IMR-90 (cell line): ENCODE data around the gene GLYATL1. TPM values are rescaled to one million over a fixed set of nuclear protein-coding genes. Genes with fewer than 3 reads are reported as not detected.

ENCODE experiments used
- ATAC-seq: fragments of 200-7000 bp; cut with Tn5 transposase; 2 replicates; pipeline ENCODE4 v1.9.1; 2020; ENCODE audit warnings: low read depth, mild to moderate bottlenecking, moderate library complexity
- BruUV-seq: library from RNA; stranded (reverse); fragments of 400-500 nt; replicated peaks from 2 replicates; lab custom pipeline; 2021; lab: Mats Ljungman, UMichigan
- CTCF ChIA-PET: fragments of 300-600 bp; formaldehyde crosslinking; extraction: SDS; loops from one replicate; lab custom pipeline; 2021; ENCODE audit warnings: antibody characterized with exemption; lab: Yijun Ruan, JAX
- POLR2A ChIA-PET: fragments of 300-600 bp; sonication (Branson Sonifier 250); formaldehyde crosslinking; loops from one replicate; lab custom pipeline; 2022; ENCODE audit warnings: antibody characterized with exemption; ENCODE audit not compliant: unreplicated experiment; lab: Charles Lee
- DNase-seq: peaks from one replicate; pipeline ENCODE4 v3.0.0; 2013
- H2AFZ ChIP-seq: replicated peaks from 2 replicates; pipeline ENCODE3; 2013; ENCODE audit warnings: low read length, mild to moderate bottlenecking; ENCODE audit not compliant: poor library complexity
- H2AK5ac ChIP-seq: 2 replicates; pipeline ENCODE4 v1.6.1; 2013; ENCODE audit warnings: low read depth, low read length, inconsistent platforms
- H2AK9ac ChIP-seq: replicated peaks from 2 replicates; pipeline ENCODE3; 2013; ENCODE audit warnings: mild to moderate bottlenecking, low read depth, low read length, moderate library complexity; ENCODE audit not compliant: poor library complexity
- H2BK120ac ChIP-seq: 2 replicates; pipeline ENCODE4 v1.6.1; 2013; ENCODE audit warnings: low read depth, low read length, inconsistent platforms
- H2BK15ac ChIP-seq: 3 replicates; pipeline ENCODE4 v1.6.1; 2013; ENCODE audit warnings: low read depth, low read length, inconsistent platforms
- H2BK20ac ChIP-seq: 2 replicates; pipeline ENCODE4 v1.6.1; 2013; ENCODE audit warnings: low read depth, mild to moderate bottlenecking, inconsistent platforms, low read length, moderate library complexity
- H2BK5ac ChIP-seq: 2 replicates; pipeline ENCODE4 v1.6.1; 2013; ENCODE audit warnings: mild to moderate bottlenecking, low read depth, low read length, inconsistent platforms; ENCODE audit not compliant: poor library complexity, severe bottlenecking
- H3K14ac ChIP-seq: replicated peaks from 2 replicates; pipeline ENCODE4 v1.6.1; 2013; ENCODE audit warnings: low read depth, low read length, inconsistent platforms
- H3K18ac ChIP-seq: 2 replicates; pipeline ENCODE4 v1.6.1; 2013; ENCODE audit warnings: low read depth, low read length, control low read depth
- H3K23ac ChIP-seq: 2 replicates; pipeline ENCODE4 v1.6.1; 2013; ENCODE audit warnings: low read depth, low read length, inconsistent platforms
- H3K27ac ChIP-seq: 2 replicates; pipeline ENCODE4 v1.5.1; 2013; ENCODE audit warnings: mild to moderate bottlenecking, control low read depth, low read length; ENCODE audit not compliant: insufficient read depth
- H3K27me3 ChIP-seq: 2 replicates; pipeline ENCODE4 v1.6.1; 2013; ENCODE audit warnings: low read length; ENCODE audit not compliant: control insufficient read depth, insufficient read depth
- H3K36me3 ChIP-seq: 2 replicates; pipeline ENCODE4 v1.6.1; 2013; ENCODE audit warnings: low read length, mixed read lengths; ENCODE audit not compliant: control insufficient read depth, insufficient read depth
- H3K4ac ChIP-seq: 2 replicates; pipeline ENCODE4 v1.6.1; 2013; ENCODE audit warnings: low read depth, low read length, inconsistent platforms
- H3K4me1 ChIP-seq: 2 replicates; pipeline ENCODE4 v1.6.1; 2013; ENCODE audit warnings: low read length, mixed read lengths; ENCODE audit not compliant: control insufficient read depth, insufficient read depth
- H3K4me2 ChIP-seq: 2 replicates; pipeline ENCODE4 v1.6.1; 2013; ENCODE audit warnings: low read depth, mild to moderate bottlenecking, control low read depth, low read length, moderate library complexity
- H3K4me3 ChIP-seq: 2 replicates; pipeline ENCODE4 v1.5.1; 2013; ENCODE audit warnings: low read depth, mild to moderate bottlenecking, control low read depth, low read length, moderate library complexity; ENCODE audit not compliant: insufficient read depth
- H3K56ac ChIP-seq: 2 replicates; pipeline ENCODE4 v1.6.1; 2013; ENCODE audit warnings: low read length, inconsistent platforms; ENCODE audit not compliant: insufficient read depth; ENCODE audit errors: extremely low read depth
- H3K79me1 ChIP-seq, 2 experiments: 2 replicates each; pipeline ENCODE4 v1.6.1; 2013; ENCODE audit warnings: low read length in 2 of 2, inconsistent platforms in 1 of 2, low read depth in 1 of 2
- H3K9ac ChIP-seq: 2 replicates; pipeline ENCODE4 v1.6.1; 2013; ENCODE audit warnings: low read depth, low read length, control low read depth
- H3K9me1 ChIP-seq: 2 replicates; pipeline ENCODE4 v1.6.1; 2013; ENCODE audit warnings: low read length, inconsistent platforms; ENCODE audit not compliant: insufficient read depth
- H3K9me3 ChIP-seq: 2 replicates; pipeline ENCODE4 v1.6.1; 2013; ENCODE audit warnings: low read length; ENCODE audit not compliant: control insufficient read depth, insufficient read depth
- H4K20me1 ChIP-seq: 2 replicates; pipeline ENCODE4 v1.6.1; 2013; ENCODE audit warnings: low read length, inconsistent platforms; ENCODE audit not compliant: insufficient read depth
- H4K5ac ChIP-seq: 2 replicates; pipeline ENCODE4 v1.6.1; 2013; ENCODE audit warnings: mild to moderate bottlenecking, low read depth, low read length, control low read depth
- H4K8ac ChIP-seq, 2 experiments: 2 replicates each; pipeline ENCODE4 v1.6.1; 2013; ENCODE audit warnings: low read depth in 2 of 2, low read length in 2 of 2, control low read depth in 1 of 2, inconsistent platforms in 1 of 2
- H4K91ac ChIP-seq: 2 replicates; pipeline ENCODE4 v1.6.1; 2013; ENCODE audit warnings: low read depth, low read length, inconsistent platforms; ENCODE audit not compliant: insufficient read depth
- BHLHE40 ChIP-seq: fragments of 150-350 bp; IDR thresholded peaks from 2 replicates; pipeline ENCODE4 v1.6.1; 2016; ENCODE audit warnings: mild to moderate bottlenecking, low read depth, low read length
- CEBPB ChIP-seq: IDR thresholded peaks from 2 replicates; pipeline ENCODE4 v1.6.1; 2012; ENCODE audit warnings: low read depth, low read length, improper control_type of control experiment
- CHD1 ChIP-seq: IDR thresholded peaks from 2 replicates; pipeline ENCODE4 v1.6.1; 2012; ENCODE audit warnings: low read depth, low read length, improper control_type of control experiment
- CTCF ChIP-seq: conservative IDR thresholded peaks from 2 replicates; pipeline ENCODE4 v1.5.1; 2012; ENCODE audit warnings: mild to moderate bottlenecking, low read depth, low read length, improper control_type of control experiment
- ELK1 ChIP-seq: fragments of 150-350 bp; IDR thresholded peaks from 2 replicates; pipeline ENCODE4 v1.6.1; 2016; ENCODE audit warnings: low read depth, mild to moderate bottlenecking, low read length, moderate library complexity, borderline replicate concordance
- FOS ChIP-seq: fragments of 150-350 bp; IDR thresholded peaks from 2 replicates; pipeline ENCODE4 v1.6.1; 2016; ENCODE audit warnings: low read depth, low read length
- MAFK ChIP-seq: IDR thresholded peaks from 2 replicates; pipeline ENCODE4 v1.6.1; 2012; ENCODE audit warnings: low read depth, low read length, improper control_type of control experiment
- MAZ ChIP-seq: IDR thresholded peaks from 2 replicates; pipeline ENCODE4 v1.6.1; 2012; ENCODE audit warnings: low read depth, mild to moderate bottlenecking, low read length, improper control_type of control experiment, moderate library complexity, borderline replicate concordance
- MXI1 ChIP-seq: IDR thresholded peaks from 2 replicates; pipeline ENCODE4 v1.6.1; 2012; ENCODE audit warnings: low read depth, mild to moderate bottlenecking, low read length, moderate library complexity, borderline replicate concordance
- NFE2L2 ChIP-seq: fragments of 150-350 bp; IDR thresholded peaks from 2 replicates; pipeline ENCODE4 v1.6.1; 2016; ENCODE audit warnings: low read depth, mild to moderate bottlenecking, low read length
- POLR2A ChIP-seq: IDR thresholded peaks from 2 replicates; pipeline ENCODE4 v1.6.1; 2012; ENCODE audit warnings: mild to moderate bottlenecking, low read depth, low read length
- RAD21 ChIP-seq: IDR thresholded peaks from 2 replicates; pipeline ENCODE4 v1.6.1; 2012; ENCODE audit warnings: low read length, improper control_type of control experiment
- RCOR1 ChIP-seq: IDR thresholded peaks from 2 replicates; pipeline ENCODE4 v1.6.1; 2012; ENCODE audit warnings: mild to moderate bottlenecking, low read length, improper control_type of control experiment; ENCODE audit not compliant: insufficient replicate concordance
- RFX5 ChIP-seq: IDR thresholded peaks from 2 replicates; pipeline ENCODE4 v1.8.0; 2012; ENCODE audit warnings: low read depth, mild to moderate bottlenecking, low read length, moderate library complexity
- SMC3 ChIP-seq: fragments of 150-350 bp; IDR thresholded peaks from 2 replicates; pipeline ENCODE4 v1.6.1; 2016; ENCODE audit warnings: low read depth, mild to moderate bottlenecking, antibody characterized with exemption, low read length, moderate library complexity
- WGBS, 2 experiments: methylation state at CpG; one replicate each; pipeline versions ENCODE4 v1.1.5 to v1.1.7; 2013; ENCODE audit warnings: missing lambda C conversion rate in 2 of 2; ENCODE audit not compliant: insufficient read length in 1 of 2; ENCODE audit errors: extremely low coverage in 2 of 2; 5-methylcytosine and 5-hydroxymethylcytosine counted together
- dilution Hi-C: fragments of 300-500 bp; cut with HindIII; formaldehyde crosslinking; loops from one replicate; pipeline ENCODE4 v1.14.3; 2018; ENCODE audit warnings: low sequenced_read_pairs; ENCODE audit not compliant: unreplicated experiment
- in situ Hi-C: fragments of 300-500 bp; cut with MboI; formaldehyde crosslinking; loops from 3 replicates; pipeline ENCODE4 v1.14.3; 2019; ENCODE audit warnings: low sequenced_read_pairs, inconsistent platforms, mixed read lengths
- intact Hi-C: fragments of 100-400 bp; cut with micrococcal nuclease; formaldehyde crosslinking; loops from 2 replicates; pipeline ENCODE4 v1.10.0; 2022
- polyA plus RNA-seq, 3 experiments: library from polyadenylated mRNA; depleted of rRNA; stranded (reverse); fragments of >200 nt; gene quantifications; 2 replicates each; pipeline ENCODE4 v1.2.3, GENCODE V29; 2012; ENCODE audit warnings: low replicate concordance in 1 of 3
- total RNA-seq: library from RNA; depleted of rRNA; stranded (reverse); fragments of >200 nt; gene quantifications from 2 replicates; pipeline ENCODE4 v1.2.3, GENCODE V29; 2012
- TF ChIP-seq, protein P1 (sequence below): fragments of 150-350 bp; IDR thresholded peaks from 2 replicates; pipeline ENCODE4 v1.6.1; 2017; ENCODE audit warnings: mild to moderate bottlenecking, antibody characterized with exemption, low read length, low read depth

Gene GLYATL1
- total and polyA plus RNA-seq, 2 of the 4 experiments (the other 2 are of a cell fraction), result 0.54 to 0.58 TPM

DNA sequence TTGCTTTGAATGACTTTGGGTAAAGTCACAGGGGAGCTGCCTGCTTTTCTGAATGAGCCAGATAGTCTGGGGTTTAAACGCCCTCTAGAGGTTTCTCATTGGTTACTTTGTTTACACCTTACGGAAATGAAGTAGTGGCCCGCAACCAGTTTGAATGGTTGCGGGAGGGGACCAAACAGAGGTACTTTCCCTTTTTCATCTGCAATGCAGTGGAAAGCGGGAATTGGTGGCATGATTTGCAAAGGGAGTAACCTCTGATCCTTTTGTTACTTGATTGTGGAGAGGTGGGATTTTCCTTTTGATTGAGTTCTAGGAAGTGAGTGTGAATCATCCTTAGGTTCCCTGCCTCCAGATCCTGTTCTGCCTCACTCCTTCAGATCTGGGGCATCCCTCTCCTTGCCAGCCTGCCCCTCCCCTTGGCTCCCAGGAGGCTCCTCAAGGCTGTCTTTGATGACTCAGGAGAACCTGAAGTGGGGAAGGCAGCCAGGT is 15.9 kb upstream of the GLYATL1 start:
- Histone ChIP-seq H3K4ac (no peak overlapping the region), H3K27ac (no peak overlapping the region), H4K20me1 (no peaks in the 10 kb centered on the region), H2BK15ac (no peak overlapping the region), H3K27me3 (no peaks in the 10 kb centered on the region; the same call in 1 of the 2 replicates), H3K4me1 (peaks cover 3% of the 10 kb centered on the region), H3K79me1 (no peaks in the 10 kb centered on the region), H2AFZ (peak overlapping the region; percentile 81), H3K56ac (no peak overlapping the region), H3K18ac (no peak overlapping the region), H3K23ac (no peak overlapping the region), H3K14ac (no peak overlapping the region), H2AK5ac (no peak overlapping the region), H2AK9ac (no peak overlapping the region), H2BK5ac (no peak overlapping the region), H4K8ac (peak overlapping the region in 1 of 2 experiments; percentile 42; a peak in 1 of 4 replicates), H3K4me2 (peak overlapping the region; percentile 93), H4K91ac (no peak overlapping the region), H3K9me3 (no peaks in the 10 kb centered on the region), H2BK120ac (no peak overlapping the region), H3K9ac (0 out of 2 replicates have a peak overlapping the region, but pooled peaks have one; percentile 1), H3K9me1 (no peaks in the 10 kb centered on the region; the same call in 1 of the 2 replicates), H3K4me3 (peak overlapping the region; percentile 27; the same call in 1 of the 2 replicates), H4K5ac (no peak overlapping the region), H3K36me3 (no peaks in the 10 kb centered on the region), H2BK20ac (no peak overlapping the region)
- DNase-seq (peak; percentile 46), ATAC-seq (peak; percentile 60)
- no CpG with 5 or more reads among the region's 5 CpGs for WGBS, 2 experiments
- BruUV-seq, result no TSS peak
- ChIA-PET CTCF (no interaction called here), POLR2A (no interaction called here)
- in situ Hi-C loops (no loop called here), intact Hi-C loops (no loop called here), dilution Hi-C loops (no loop called here)
- TF ChIP-seq SMC3 (no peak), ELK1 (no peak), CEBPB (no peak), POLR2A (no peak), MXI1 (no peak), NFE2L2 (no peak), RFX5 (no peak), CHD1 (no peak), MAZ (no peak), RAD21 (peak; percentile 29; the same call in 1 of the 2 replicates), FOS (no peak), MAFK (no peak), RCOR1 (no peak), BHLHE40 (no peak), CTCF (peak; percentile 37)
- TF ChIP-seq, protein P1, sequence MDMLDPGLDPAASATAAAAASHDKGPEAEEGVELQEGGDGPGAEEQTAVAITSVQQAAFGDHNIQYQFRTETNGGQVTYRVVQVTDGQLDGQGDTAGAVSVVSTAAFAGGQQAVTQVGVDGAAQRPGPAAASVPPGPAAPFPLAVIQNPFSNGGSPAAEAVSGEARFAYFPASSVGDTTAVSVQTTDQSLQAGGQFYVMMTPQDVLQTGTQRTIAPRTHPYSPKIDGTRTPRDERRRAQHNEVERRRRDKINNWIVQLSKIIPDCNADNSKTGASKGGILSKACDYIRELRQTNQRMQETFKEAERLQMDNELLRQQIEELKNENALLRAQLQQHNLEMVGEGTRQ, result no peak
